ENCODE measurements around the gene CHDH. TPM values are rescaled to one million over a fixed set of nuclear protein-coding genes. Genes with fewer than 3 reads are reported as not detected.

The CHDH gene
- 6.6 and 31.4 TPM in 2 replicates for total RNA-seq (2014; rRNA removed; shearing (Covaris generic))
- 2.3 and 2.5 TPM in 2 replicates for polyA plus RNA-seq (2016; fragmentation: Nextera tagmentation; extraction: Ambion mirVana)
- long read RNA-seq, partial matches to known transcripts = 0 of 1 reads
- long read RNA-seq, other reads (novel, unspliced or antisense) = 1 of 1 reads

- no peaks in the 10 kb centered on the region for H3K9me3 Mint-ChIP-seq
- H4K20me1 ChIP-seq (replicated peaks; ENCODE audit: insufficient read depth) = no peaks in the 10 kb centered on the region
- no peaks in the 10 kb centered on the region for H3K36me3 ChIP-seq (ENCODE audit: insufficient read depth)
- H3K79me2 ChIP-seq (replicated peaks; ENCODE audit: insufficient read depth) = peaks cover 7% of the 10 kb centered on the region; the same call in 1 of the 2 replicates
- H3K36me3 Mint-ChIP-seq (ENCODE audit: low read depth) = no peaks in the 10 kb centered on the region; the same call in 2 of the 3 replicates
- peak within 1 kb of the TSS; percentile 94 for H2AFZ ChIP-seq
- DNase-seq (ENCODE audit: low spot score) = peak; percentile 78
- H3K4me2 ChIP-seq = peak within 1 kb of the TSS; percentile 80
- H3K4me1 Mint-ChIP-seq = peaks cover 31% of the 10 kb centered on the region
- TF ChIP-seq CTCF (conservative IDR thresholded peaks at IDR 0.05; ENCODE audit: low read depth in 2 of 2) (peak in 1 of 2 experiments; percentile 23; a peak in 2 of 4 replicates), POLR2AphosphoS5 (IDR thresholded peaks at IDR 0.05; ENCODE audit: low read depth) (0 out of 2 replicates have a peak, but pooled peaks have one; percentile 45), ZNF331 (CRISPR knock-in tag; IDR thresholded peaks at IDR 0.05; ENCODE audit: low read depth) (no peak)
- no peaks in the 10 kb centered on the region for H3K9me2 ChIP-seq (ENCODE audit: insufficient read depth)
- H3K27me3 ChIP-seq (ENCODE audit: insufficient read depth) = peaks cover 20% of the 10 kb centered on the region
- H3K27ac Mint-ChIP-seq = peak within 1 kb of the TSS; percentile 75; the same call in 1 of the 2 replicates
- peak; percentile 77 for ATAC-seq
- peaks cover 15% of the 10 kb centered on the region for H3K4me1 ChIP-seq (ENCODE audit: insufficient read depth)
- peaks cover 23% of the 10 kb centered on the region for H3K27me3 Mint-ChIP-seq (ENCODE audit: insufficient read depth, low read depth, poor library complexity)
- H3K4me3 ChIP-seq = peak within 1 kb of the TSS; percentile 83
- 0 out of 2 replicates have a peak within 1 kb of the TSS, but pooled peaks have one; percentile 69 for H3K27ac ChIP-seq (ENCODE audit: low read depth)
- H3K4me3 Mint-ChIP-seq = peak within 1 kb of the TSS; percentile 79
- 0 out of 2 replicates have a peak, but pooled peaks cover 5% of the 10 kb centered on the region for H3F3A ChIP-seq (replicated peaks; ENCODE audit: low read depth)
These were observed at the start of gene CHDH, which contains the start of gene IL17RB for GRCh38 chr3:53846134-53846850. CHDH (minus strand) TSS chr3:53846419; CDS start chr3:53824008, 22,411 bp downstream. IL17RB (plus strand) TSS chr3:53846568; CDS start chr3:53846589, 21 bp downstream.

- no peak overlapping the region for H2AFZ ChIP-seq
- DNase-seq (ENCODE audit: low spot score) = no peak
- TF ChIP-seq REST (IDR thresholded peaks at IDR 0.05; ENCODE audit: unreplicated experiment) (no peak), POLR2AphosphoS5 (IDR thresholded peaks at IDR 0.05; ENCODE audit: low read depth) (no peak), ZNF462 (CRISPR knock-in tag; IDR thresholded peaks at IDR 0.05) (no peak), EZH2phosphoT487 (IDR thresholded peaks at IDR 0.05; ENCODE audit: unreplicated experiment) (no peak)
These were observed 46.0 kb upstream of the CHDH start for GRCh38 chr3:53892286-53892637.

More at GRCh38 chr3:53892286-53892637, 46.0 kb upstream of the CHDH start:
- ATAC-seq = no peak
- H3K4me3 Mint-ChIP-seq = peak overlapping the region; percentile 97
- Histone ChIP-seq H3K27ac (ENCODE audit: low read depth) (peak overlapping the region; percentile 68), H3K36me3 (ENCODE audit: insufficient read depth) (0 out of 2 replicates have a peak, but pooled peaks cover 9% of the 10 kb centered on the region), H3K9me2 (ENCODE audit: insufficient read depth) (no peaks in the 10 kb centered on the region), H3K4me3 (peak overlapping the region; percentile 53), H4K20me1 (replicated peaks; ENCODE audit: insufficient read depth) (peaks cover 18% of the 10 kb centered on the region), H3K4me2 (peak overlapping the region; percentile 74), H3K79me2 (replicated peaks; ENCODE audit: insufficient read depth) (peaks cover 41% of the 10 kb centered on the region), H3K4me1 (ENCODE audit: insufficient read depth) (peaks cover 11% of the 10 kb centered on the region; the same call in 1 of the 2 replicates), H3F3A (replicated peaks; ENCODE audit: low read depth) (peaks cover 8% of the 10 kb centered on the region; the same call in 1 of the 2 replicates), H3K27me3 (ENCODE audit: insufficient read depth) (0 out of 2 replicates have a peak, but pooled peaks cover 4% of the 10 kb centered on the region)
- H3K4me1 Mint-ChIP-seq = peaks cover 24% of the 10 kb centered on the region
- peaks cover 1% of the 10 kb centered on the region for H3K27me3 Mint-ChIP-seq (ENCODE audit: insufficient read depth, low read depth, poor library complexity)
- peaks cover 4% of the 10 kb centered on the region; the same call in 2 of the 3 replicates for H3K36me3 Mint-ChIP-seq (ENCODE audit: low read depth)
- no peaks in the 10 kb centered on the region for H3K9me3 Mint-ChIP-seq
- H3K27ac Mint-ChIP-seq = peak overlapping the region; percentile 99
